Activated CD8-positive, alpha-beta memory T cell treated with anti-CD3 and anti-CD28 coated beads for 24 hours (primary cell): ENCODE data around the gene GCNT2.
"Not testable (repeated sequence)": the region's sequence is repeated elsewhere in the genome, so short reads cannot be mapped to it uniquely, and the experiment has no call there.

Experiments used
- DNase-seq: peaks from one replicate; pipeline ENCODE4 v3.0.0-alpha.2; 2020

Gene GCNT2

DNA sequence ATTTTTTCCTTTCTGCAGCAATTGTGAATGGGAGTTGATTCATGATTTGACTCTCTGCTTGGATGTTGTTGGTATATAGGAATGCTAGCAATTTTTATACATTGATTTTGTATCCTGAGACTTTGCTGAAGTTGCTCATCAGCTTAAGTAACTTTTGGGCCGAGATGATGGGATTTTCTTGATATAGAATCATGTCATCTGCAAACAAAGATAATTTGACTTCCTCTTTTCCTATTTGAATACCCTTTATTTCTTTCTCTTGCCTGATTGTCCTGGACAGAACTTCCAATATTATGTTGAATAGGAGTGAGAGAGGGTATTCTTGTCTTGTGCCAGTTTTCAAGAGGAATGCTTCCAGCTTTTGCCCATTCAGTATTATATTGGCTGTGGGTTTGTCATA, 144.4 kb downstream of the GCNT2 start:
- DNase-seq, result not testable (repeated sequence)

DNA sequence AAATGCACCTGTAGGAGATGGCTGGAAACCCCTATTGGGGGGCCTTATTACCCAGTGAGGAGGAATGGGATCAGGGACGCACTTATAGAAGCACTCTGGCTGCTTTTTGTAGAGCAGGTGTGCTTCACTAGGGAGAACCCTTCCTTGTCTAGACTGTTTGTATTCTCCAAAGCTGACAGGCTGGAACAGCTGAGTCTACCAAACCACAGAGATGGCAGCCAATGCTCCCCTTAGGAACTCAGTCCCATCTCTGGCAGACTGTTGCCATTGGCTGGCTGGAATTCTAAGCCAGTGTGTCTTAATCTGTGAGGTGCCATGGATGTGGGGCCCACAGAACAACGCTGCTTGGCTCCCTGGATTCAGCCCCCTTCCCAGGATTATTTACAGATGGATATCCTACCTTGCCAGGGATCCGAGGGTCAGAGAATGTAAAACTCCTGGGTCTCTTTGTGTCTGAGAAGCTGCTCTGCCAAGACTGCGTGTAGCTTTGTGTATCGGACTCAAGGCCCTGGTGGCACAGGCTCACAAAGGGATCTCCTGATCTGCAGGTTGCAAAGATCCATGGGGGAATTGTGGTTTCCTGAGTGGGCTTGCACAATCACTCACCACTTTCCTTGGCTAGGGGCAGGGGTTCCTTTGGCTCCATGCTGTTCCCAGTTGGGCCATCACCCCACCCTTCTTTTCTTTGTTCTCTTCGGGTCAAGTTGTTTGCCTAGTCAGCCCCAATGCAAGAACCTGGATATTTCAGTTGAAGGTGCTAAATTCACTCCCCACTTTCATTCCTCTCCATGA, 147.2 kb downstream of the GCNT2 start:
- DNase-seq, result no peak

- no peak for DNase-seq
These were observed 155.3 kb downstream of the GCNT2 start for GRCh38 chr6:10676403-10676802.

DNA sequence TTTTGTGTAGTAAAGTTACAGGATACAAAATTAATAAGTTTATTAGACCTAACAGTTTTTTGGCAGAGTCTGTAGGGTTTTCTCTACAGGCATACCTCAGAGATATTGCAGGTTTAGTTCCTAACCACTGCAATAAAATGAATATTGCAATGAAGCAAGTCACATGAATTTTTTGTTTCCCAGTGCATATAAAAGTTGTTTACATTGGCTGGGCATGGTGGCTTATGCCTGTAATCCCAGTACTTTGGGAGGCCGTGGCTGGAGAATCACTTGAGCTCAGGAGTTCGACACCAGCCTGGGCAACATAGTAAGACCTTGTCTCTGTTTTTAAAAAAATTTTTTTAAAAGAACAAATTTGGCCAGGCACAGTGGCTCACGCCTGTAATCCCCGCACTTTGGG, 157.3 kb downstream of the GCNT2 start:
- no peak for DNase-seq
